ENCODE measurements around the gene LRRFIP1. TPM values are rescaled to one million over a fixed set of nuclear protein-coding genes. Genes with fewer than 3 reads are reported as not detected.
A peak's percentile ranks its signal among the peaks of the same experiment; 100 is the strongest.

The LRRFIP1 gene
- total and polyA plus RNA-seq, 10 of the 15 experiments (the other 5 are each of a cell fraction or from before 2014, with no cell fraction given): 36.2 to 120 (median 74.3) TPM

GRCh38 chr2:237694415-237695194 lies 67.2 kb downstream of the LRRFIP1 start (continued):
- TF ChIP-seq MXI1 (IDR thresholded peaks at IDR 0.05; ENCODE audit: low read depth, low read length) (0 out of 2 replicates have a peak, but pooled peaks have one; percentile 42), CHD1 (IDR thresholded peaks at IDR 0.05; ENCODE audit: low read depth, low read length) (0 out of 2 replicates have a peak, but pooled peaks have one; percentile 34), CEBPB (IDR thresholded peaks at IDR 0.05; ENCODE audit: borderline replicate concordance in 1 of 2, low read depth in 2 of 2, low read length in 2 of 2) (no peak), MLLT1 (IDR thresholded peaks at IDR 0.05) (0 out of 2 replicates have a peak, but pooled peaks have one; percentile 31), IRF4 (IDR thresholded peaks at IDR 0.05; ENCODE audit: low read depth, low read length) (peak; percentile 57; the same call in 1 of the 2 replicates), HDAC2 (IDR thresholded peaks at IDR 0.05) (no peak), KDM1A (IDR thresholded peaks at IDR 0.05; ENCODE audit: borderline replicate concordance) (no peak), SKIL (IDR thresholded peaks at IDR 0.05; ENCODE audit: low read depth, poor library complexity, severe bottlenecking) (peak; percentile 18), POLR2A (IDR thresholded peaks at IDR 0.05; ENCODE audit: low read depth, low read length) (peak; percentile 52; the same call in 1 of the 2 replicates)

All from GM12878 (cell line).